ENCODE measurements around the gene CCDC71L. TPM values are rescaled to one million over a fixed set of nuclear protein-coding genes. Genes with fewer than 3 reads are reported as not detected.
A peak's percentile ranks its signal among the peaks of the same experiment; 100 is the strongest.
"Not testable (repeated sequence)": the region's sequence is repeated elsewhere in the genome, so short reads cannot be mapped to it uniquely, and the experiment has no call there.

CCDC71L gene
- 4.6 TPM for polyA plus RNA-seq (ENCODE audit: insufficient read length)

- peak; percentile 85 for DNase-seq
Observed at GRCh38 chr7:106660862-106661720, at the start of gene CCDC71L. TSS of gene CCDC71L (minus strand) at chr7:106661158. CDS start at chr7:106660896, 262 bp downstream.

DNA sequence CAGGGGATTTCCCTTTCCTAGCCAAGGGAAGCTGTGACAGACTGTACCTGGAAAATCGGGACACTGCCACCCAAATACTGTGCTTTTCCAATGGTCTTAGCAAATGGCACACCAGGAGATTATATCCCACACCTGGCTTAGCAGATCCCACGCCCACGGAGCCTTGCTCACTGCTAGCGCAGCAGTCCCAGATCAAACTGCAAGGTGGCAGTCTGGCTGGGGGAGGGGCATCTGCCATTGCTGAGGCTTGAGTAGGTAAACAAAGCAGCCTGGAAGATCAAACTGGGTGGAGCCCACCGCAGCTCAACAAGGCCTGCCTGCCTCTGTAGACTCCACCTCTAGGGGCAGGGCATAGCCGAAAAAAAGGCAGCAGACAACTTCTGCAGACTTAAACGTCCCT lies 48.6 kb upstream of the CCDC71L start:
- DNase-seq, result not testable (repeated sequence)

- no peak for DNase-seq
Observed at GRCh38 chr7:106704000-106704840, 43.3 kb upstream of the CCDC71L start.

GRCh38 chr7:106693677-106694353 lies 32.9 kb upstream of the CCDC71L start:
- no peak for DNase-seq

DNA sequence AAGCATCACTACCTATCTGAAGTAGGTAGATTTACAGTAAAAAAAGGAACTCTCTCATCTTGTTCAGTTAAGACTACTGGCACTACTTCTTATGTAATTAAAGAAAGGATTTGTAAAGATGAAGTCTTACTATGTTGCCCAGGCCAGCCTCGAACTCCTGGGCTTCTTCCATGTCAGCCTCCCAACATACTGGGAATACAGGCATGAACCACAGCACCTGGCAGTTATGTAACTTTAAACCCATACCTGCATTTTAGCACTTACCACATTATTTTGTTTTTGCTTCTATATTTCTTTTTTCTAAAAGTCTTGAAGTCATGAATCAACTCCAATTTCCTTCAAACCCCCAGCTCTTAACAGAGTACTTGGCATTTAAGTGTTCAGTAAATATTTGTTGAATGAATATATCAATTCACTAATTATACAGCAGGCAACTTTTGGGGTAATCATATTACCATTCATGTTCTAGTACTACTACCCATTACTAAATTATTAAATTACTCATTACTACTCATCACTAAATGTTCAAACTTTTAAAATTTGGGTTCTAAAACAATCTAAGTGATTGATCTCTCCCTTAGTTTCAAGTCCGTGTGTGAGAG lies 31.6 kb upstream of the CCDC71L start:
- no peak for DNase-seq

GRCh38 chr7:106688161-106688560 lies 27.2 kb upstream of the CCDC71L start:
- DNase-seq, result not testable (repeated sequence)

DNA sequence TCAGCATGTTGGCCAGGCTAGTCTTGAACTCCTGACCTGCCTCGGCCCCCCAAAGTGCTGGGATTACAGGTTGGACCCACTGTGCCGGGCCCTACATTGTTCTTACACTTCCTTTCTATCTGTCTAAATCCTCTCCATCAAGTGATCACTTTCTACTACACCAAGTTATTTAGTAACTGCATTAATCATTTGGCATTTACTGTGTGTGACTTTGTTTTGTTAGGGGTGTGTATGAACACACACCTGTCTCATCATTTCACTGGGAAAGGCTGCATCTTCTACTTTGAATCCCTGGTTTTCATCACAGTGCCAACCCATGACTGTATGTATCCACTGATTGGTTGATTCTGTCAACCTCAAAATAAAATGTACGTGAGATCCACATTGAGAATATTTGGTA lies 23.0 kb upstream of the CCDC71L start:
- DNase-seq, result no peak

- DNase-seq, result no peak
Observed at GRCh38 chr7:106681815-106682495, 21.0 kb upstream of the CCDC71L start.

- no peak for DNase-seq
Observed at GRCh38 chr7:106679153-106679931, 18.4 kb upstream of the CCDC71L start.

DNA sequence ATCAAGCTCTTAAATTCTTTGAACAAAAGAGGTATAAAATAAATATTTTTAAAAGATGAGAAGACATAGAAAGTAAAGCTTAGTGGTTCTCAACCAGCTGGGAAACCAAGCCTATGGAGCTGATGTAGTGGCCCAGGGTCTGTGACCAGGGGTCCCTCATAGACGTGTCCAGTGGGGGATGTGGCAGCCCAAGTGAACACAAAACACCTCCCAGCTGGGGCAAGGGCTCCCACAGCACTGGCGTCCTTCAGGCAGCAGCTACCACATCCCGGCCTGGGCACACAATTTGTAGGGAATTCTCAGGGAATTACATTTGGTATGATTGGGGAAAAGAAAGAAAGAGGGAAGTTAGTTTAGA lies 17.8 kb upstream of the CCDC71L start:
- no peak for DNase-seq

GRCh38 chr7:106676506-106676905 lies 15.5 kb upstream of the CCDC71L start:
- not testable (repeated sequence) for DNase-seq

GRCh38 chr7:106673688-106674087 lies 12.7 kb upstream of the CCDC71L start:
- DNase-seq, result not testable (repeated sequence)

GRCh38 chr7:106671930-106672329 lies 11.0 kb upstream of the CCDC71L start:
- DNase-seq, result not testable (repeated sequence)

GRCh38 chr7:106671160-106671559 lies 10.2 kb upstream of the CCDC71L start:
- DNase-seq, result no peak

DNA sequence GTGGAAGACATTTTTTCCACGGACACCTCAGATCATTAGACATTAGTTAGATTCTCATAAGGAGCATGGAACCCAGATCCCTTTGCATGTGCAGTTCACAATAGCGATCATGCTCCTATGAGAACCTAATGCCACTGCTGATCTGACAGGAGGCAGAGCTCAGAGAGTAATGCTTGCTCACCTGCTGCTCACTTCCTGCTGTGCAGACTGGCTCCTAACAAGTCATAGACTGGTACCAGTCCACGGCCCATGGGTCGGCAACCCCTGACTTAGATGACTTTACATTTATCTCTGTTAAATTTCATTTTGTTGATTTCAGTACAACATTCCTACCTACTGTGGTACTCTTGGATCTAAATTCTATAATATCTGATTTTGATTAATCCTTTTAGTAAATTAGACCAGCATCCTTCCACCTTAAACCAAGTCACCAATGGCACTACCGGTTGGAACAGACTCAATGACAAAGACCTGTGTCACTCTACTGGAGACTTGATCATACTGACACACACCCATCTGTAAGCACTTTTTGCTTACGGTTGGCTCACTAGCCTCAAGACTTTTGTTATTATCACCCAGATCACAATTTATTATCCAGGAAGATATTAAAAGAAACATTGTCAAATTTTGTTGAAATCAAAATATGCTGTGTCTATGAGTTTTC lies 8.0 kb upstream of the CCDC71L start:
- no peak for DNase-seq

DNA sequence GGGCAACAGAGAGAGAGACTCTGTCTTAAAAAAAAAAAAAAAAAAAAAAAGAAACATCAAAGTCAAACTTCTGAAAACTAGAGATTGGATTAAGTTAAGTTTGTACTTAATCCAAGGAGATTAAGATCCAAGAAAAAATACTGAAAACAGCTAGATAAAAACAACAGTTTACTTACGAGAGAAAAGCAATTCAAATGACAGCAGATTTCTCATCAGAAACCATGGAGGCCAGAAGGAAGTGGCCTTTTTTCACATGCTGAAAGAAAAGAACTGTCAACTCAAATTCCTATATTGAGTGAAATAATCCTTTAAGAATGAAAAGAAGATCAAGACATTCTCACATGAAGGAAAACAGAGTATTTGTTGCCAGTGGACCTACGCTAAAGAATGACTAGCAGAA lies 5.4 kb upstream of the CCDC71L start:
- DNase-seq, result no peak

DNA sequence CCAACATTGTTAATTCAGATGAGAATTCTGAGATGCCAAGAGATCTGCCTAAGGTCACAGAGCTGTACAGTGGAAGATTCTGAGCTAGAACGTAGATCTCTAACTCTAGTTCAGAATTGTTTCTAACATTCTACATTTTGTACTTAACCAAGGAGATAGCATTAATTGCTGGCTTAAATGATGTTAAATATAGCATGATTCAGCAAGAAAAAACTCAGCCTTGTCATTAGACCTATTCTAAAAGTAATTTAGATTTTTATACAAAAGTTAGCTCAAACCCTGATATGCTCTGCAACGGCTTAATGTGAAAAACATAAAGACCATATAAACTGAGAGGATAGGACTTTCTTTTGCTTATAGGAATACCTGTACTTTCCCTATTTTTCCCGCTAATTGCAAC lies 3.4 kb upstream of the CCDC71L start:
- DNase-seq, result no peak

GRCh38 chr7:106659963-106660861 lies 746 bp downstream of the CCDC71L start:
- peak; percentile 69 for DNase-seq

Data from hindlimb muscle (tissue), 1 donor.